ENCODE results near the gene BORCS5.

DNA sequence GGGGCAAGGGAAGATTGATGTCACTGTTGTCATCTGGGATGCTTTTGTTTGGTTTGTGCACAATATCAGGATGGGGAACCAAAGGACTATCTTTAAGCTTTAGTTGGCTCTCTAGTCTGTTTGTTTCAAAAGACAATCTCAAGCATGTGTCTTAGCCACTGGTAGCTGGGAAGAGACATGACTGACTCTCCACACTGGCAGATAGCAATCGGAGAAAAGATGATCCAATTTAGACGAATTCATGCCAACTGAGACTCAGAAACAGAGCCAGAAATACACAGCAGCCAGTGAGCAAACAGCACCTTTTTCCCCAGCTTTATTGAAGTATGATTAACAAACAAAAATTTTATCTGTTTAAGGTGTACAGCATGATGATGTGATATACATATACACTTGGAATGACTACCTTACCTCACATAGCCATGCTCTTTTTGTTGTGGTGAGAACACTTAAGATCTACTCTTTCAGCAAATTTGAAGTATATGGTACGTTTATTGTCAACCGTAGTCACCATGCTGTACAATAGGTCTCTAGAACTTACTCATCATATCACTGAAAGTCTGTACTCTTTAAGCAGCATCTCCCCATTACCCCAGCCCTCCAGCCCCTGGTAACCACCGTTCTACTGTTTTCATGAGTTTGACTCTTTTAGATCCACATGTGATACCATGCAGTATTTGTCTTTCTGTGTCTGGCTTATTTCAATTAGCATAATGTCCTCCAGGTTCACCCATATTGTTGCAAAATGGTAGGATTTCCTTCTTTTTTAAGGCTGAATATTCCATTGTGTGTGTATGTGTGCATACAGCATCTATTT lies 155.2 kb downstream of the BORCS5 start:
- no peak for TF ChIP-seq POLR2A (IDR thresholded peaks at IDR 0.05)
- TF ChIP-seq, protein P1, sequence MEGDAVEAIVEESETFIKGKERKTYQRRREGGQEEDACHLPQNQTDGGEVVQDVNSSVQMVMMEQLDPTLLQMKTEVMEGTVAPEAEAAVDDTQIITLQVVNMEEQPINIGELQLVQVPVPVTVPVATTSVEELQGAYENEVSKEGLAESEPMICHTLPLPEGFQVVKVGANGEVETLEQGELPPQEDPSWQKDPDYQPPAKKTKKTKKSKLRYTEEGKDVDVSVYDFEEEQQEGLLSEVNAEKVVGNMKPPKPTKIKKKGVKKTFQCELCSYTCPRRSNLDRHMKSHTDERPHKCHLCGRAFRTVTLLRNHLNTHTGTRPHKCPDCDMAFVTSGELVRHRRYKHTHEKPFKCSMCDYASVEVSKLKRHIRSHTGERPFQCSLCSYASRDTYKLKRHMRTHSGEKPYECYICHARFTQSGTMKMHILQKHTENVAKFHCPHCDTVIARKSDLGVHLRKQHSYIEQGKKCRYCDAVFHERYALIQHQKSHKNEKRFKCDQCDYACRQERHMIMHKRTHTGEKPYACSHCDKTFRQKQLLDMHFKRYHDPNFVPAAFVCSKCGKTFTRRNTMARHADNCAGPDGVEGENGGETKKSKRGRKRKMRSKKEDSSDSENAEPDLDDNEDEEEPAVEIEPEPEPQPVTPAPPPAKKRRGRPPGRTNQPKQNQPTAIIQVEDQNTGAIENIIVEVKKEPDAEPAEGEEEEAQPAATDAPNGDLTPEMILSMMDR (IDR thresholded peaks at IDR 0.05): no peak

Measured in testis (tissue), 2 donors.